ENCODE results near the gene TNFRSF8.

- TF ChIP-seq CTCF (IDR thresholded peaks at IDR 0.05; ENCODE audit: insufficient read depth, low read length, poor library complexity, severe bottlenecking) (no peak), EZH2phosphoT487 (conservative IDR thresholded peaks at IDR 0.05; ENCODE audit: low read length) (no peak)
These were observed 121.0 kb downstream of the TNFRSF8 start for GRCh38 chr1:12184008-12184681.

Measured in SU-DHL-6 (cell line).